Effector memory CD4-positive, alpha-beta T cell (primary cell): Measurements from ENCODE around the gene BTBD9.

Experiments used
- DNase-seq, 3 donors: peaks; one replicate each; pipeline ENCODE4 v3.0.0-alpha.2; 2020
- H3K27ac ChIP-seq: 2 replicates; pipeline ENCODE4 v1.7.0; 2013; ENCODE audit warnings: mild to moderate bottlenecking, low read length, moderate library complexity; ENCODE audit not compliant: insufficient read depth, poor library complexity, severe bottlenecking
- H3K27me3 ChIP-seq: replicated peaks from 2 replicates; pipeline ENCODE4 v1.7.0; 2013; ENCODE audit warnings: mild to moderate bottlenecking, low read length; ENCODE audit not compliant: insufficient read depth, control insufficient read depth, poor library complexity, severe bottlenecking
- H3K36me3 ChIP-seq: 2 replicates; pipeline ENCODE4 v1.7.0; 2013; ENCODE audit warnings: mild to moderate bottlenecking, low read length, moderate library complexity; ENCODE audit not compliant: control insufficient read depth, insufficient read depth
- H3K4me1 ChIP-seq: 2 replicates; pipeline ENCODE4 v1.7.0; 2013; ENCODE audit warnings: low read length, mild to moderate bottlenecking; ENCODE audit not compliant: control insufficient read depth, insufficient read depth, poor library complexity, severe bottlenecking
- H3K4me3 ChIP-seq: 2 replicates; pipeline ENCODE4 v1.7.0; 2013; ENCODE audit warnings: low read length, low read depth, mild to moderate bottlenecking; ENCODE audit not compliant: insufficient read depth, poor library complexity, severe bottlenecking
- H3K9me3 ChIP-seq: 2 replicates; pipeline ENCODE4 v1.7.0; 2013; ENCODE audit warnings: mild to moderate bottlenecking, low read length, moderate library complexity; ENCODE audit not compliant: control insufficient read depth

BTBD9 gene

DNA sequence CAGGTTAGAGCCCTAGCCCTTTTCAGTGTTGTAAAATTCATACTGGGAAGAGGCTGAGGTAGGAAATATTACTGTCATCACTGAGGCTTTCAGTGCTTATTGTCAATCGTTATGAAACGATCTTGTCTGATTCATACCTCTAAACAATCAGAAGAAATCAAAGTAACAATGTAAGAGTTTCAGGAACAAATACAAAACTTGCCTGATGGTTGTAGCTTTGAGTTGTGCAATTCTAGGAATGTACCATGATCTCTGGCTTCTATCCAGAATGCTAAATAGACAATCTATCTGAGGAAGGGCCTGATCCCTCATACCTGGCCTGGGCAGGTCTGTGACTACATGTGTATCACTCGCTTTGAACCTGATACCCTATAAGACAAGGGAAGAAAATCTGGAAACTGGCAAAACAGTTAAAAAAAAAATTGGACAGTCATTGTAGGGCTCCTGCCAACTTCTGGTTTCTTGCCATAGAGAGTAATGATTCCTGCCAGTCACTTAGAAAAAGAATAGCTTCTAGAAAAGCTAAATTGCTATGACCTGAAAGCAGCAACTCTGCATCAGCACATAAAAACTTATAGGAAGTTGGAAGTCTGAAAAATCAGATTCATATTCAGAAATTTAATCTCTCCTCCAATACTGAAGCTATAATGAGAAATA is 234.7 kb downstream of the BTBD9 start:
- H3K27ac ChIP-seq: no peak overlapping the region

DNA sequence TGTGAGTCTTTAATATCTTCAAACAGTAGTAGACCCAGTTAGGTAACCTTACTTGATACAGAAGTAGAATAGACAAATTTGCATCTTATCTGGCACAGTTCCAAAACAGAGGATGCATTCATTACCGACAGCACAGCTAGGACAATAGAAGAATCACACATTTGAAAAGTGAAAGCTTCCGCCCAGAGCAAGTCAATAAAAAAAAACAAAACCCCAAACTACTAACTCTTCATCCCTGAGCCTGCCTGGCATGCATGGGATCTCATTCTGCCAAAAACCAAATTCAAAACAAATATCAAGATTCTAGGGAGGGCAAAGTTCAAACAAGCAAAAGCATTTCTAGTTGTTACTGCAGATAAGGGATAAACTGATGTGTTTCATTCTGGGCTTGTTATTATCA is 235.4 kb downstream of the BTBD9 start:
- DNase-seq: no peak
- Histone ChIP-seq H3K36me3 (no peaks in the 10 kb centered on the region), H3K9me3 (no peaks in the 10 kb centered on the region), H3K27me3 (no peaks in the 10 kb centered on the region), H3K27ac (no peak overlapping the region), H3K4me3 (no peak overlapping the region), H3K4me1 (no peaks in the 10 kb centered on the region)

More for the DNA sequence above, 234.7 kb downstream of the BTBD9 start:
- DNase-seq: no peak
- Histone ChIP-seq H3K4me3 (no peak overlapping the region), H3K36me3 (no peaks in the 10 kb centered on the region), H3K9me3 (no peaks in the 10 kb centered on the region), H3K4me1 (no peaks in the 10 kb centered on the region), H3K27me3 (no peaks in the 10 kb centered on the region)

DNA sequence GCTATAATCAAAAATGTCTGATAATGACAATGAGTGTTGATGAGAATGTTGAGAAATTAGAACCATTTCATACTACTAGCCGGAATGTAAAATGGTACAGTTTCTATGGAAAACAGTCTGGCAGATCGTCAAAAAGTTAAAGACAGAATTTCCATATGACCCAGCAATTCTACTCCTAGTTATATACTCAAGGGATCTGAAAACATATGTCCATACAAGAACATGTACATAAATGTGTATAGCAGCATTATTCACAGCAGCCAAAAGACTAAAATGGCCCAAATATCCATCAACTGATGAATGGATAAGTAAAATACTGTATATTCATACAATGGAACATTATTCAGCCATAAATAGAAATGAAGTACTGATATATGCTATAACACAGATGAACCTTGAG is 236.2 kb downstream of the BTBD9 start:
- H3K27me3 ChIP-seq: no peaks in the 10 kb centered on the region
- no peak for DNase-seq
- no peaks in the 10 kb centered on the region for H3K9me3 ChIP-seq
- H3K27ac ChIP-seq: no peak overlapping the region
- H3K4me1 ChIP-seq: no peaks in the 10 kb centered on the region
- H3K36me3 ChIP-seq: no peaks in the 10 kb centered on the region
- H3K4me3 ChIP-seq: no peak overlapping the region

DNA sequence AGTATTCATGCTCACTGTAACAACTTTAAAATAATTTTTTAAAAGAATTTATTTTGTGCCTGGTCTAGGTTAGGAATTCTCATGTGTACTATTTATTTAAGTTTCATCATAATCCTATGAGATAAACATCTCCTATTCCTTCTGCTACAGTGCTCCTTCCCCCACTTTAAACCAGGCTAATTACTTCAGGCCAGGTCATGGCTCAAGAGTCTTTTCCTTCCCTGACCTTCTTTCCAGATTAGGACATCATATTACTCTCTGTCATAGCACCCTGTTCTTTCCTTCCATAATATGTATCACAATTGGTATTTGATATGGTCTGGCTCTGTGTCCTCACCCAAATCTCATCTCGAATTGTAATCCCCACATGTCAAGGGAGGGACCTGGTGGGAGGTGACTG is 239.0 kb downstream of the BTBD9 start:
- Histone ChIP-seq H3K4me3 (no peak overlapping the region), H3K36me3 (no peaks in the 10 kb centered on the region), H3K4me1 (no peaks in the 10 kb centered on the region), H3K27ac (no peak overlapping the region), H3K27me3 (no peaks in the 10 kb centered on the region), H3K9me3 (no peaks in the 10 kb centered on the region)
- DNase-seq: no peak

DNA sequence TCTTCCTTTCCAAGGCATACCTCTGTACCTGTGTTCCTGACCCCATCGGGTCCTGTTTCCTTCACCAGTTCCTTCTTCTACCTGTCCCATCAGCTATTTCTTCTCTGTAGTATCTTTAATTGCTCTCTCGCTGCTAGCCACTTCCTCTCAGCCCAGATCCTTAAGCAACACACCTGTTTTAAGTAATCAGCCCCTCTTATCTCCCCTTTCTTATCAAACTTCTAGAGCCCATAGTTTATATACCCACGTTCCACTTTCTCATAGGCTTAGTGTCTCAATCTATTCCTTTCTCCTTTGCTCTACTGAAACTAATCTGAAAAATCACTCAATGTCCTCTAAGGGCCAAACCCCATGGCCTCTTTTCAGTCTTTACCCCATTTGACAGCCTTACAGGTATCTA is 239.6 kb downstream of the BTBD9 start:
- Histone ChIP-seq H3K27me3 (no peaks in the 10 kb centered on the region), H3K9me3 (no peaks in the 10 kb centered on the region), H3K4me1 (no peaks in the 10 kb centered on the region), H3K36me3 (no peaks in the 10 kb centered on the region), H3K27ac (no peak overlapping the region), H3K4me3 (no peak overlapping the region)
- DNase-seq: no peak

DNA sequence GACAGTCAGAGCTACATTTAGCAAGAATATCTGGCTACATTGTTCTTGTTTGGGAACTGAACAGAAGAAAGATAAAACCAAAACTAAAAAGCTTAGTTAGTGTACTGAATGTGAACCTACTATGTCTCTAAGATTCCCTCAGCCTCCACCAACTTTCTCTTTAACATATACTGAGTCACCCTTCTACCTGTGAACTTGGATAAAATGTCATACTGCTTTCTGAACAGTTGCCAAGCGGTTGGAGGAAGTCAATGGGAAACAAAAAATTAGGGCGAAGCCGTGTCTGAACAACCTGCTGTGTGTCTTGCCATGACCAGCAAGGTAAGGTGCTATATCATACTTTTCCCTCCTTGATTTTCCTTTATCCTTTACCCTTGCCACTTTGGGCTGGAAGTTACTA is 243.5 kb downstream of the BTBD9 start:
- no peaks in the 10 kb centered on the region for H3K9me3 ChIP-seq
- no peak overlapping the region for H3K27ac ChIP-seq
- no peak for DNase-seq
- no peaks in the 10 kb centered on the region for H3K4me1 ChIP-seq
- H3K36me3 ChIP-seq: no peaks in the 10 kb centered on the region
- no peaks in the 10 kb centered on the region for H3K27me3 ChIP-seq
- no peak overlapping the region for H3K4me3 ChIP-seq

DNA sequence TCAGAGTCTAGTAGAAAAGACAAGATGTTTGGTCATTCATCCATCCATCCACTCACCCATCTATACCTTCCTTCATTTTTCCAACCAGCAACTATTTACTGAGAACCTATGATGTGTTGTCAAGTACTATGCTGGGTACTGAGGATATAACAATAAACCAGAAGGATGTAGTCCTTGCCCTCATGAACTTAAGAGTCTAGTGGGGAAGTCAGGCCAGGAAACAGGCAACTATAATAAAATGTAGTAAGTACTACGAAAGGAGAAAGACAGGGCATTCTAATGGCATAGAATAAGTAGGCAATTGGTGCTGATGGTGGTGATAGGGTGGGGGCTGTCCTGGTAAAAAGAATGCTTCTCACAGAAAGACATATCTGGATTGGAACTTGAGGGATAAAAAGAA is 245.7 kb downstream of the BTBD9 start:
- Histone ChIP-seq H3K9me3 (no peaks in the 10 kb centered on the region), H3K36me3 (no peaks in the 10 kb centered on the region), H3K4me3 (no peak overlapping the region), H3K27ac (no peak overlapping the region), H3K4me1 (no peaks in the 10 kb centered on the region), H3K27me3 (no peaks in the 10 kb centered on the region)
- DNase-seq: no peak

DNA sequence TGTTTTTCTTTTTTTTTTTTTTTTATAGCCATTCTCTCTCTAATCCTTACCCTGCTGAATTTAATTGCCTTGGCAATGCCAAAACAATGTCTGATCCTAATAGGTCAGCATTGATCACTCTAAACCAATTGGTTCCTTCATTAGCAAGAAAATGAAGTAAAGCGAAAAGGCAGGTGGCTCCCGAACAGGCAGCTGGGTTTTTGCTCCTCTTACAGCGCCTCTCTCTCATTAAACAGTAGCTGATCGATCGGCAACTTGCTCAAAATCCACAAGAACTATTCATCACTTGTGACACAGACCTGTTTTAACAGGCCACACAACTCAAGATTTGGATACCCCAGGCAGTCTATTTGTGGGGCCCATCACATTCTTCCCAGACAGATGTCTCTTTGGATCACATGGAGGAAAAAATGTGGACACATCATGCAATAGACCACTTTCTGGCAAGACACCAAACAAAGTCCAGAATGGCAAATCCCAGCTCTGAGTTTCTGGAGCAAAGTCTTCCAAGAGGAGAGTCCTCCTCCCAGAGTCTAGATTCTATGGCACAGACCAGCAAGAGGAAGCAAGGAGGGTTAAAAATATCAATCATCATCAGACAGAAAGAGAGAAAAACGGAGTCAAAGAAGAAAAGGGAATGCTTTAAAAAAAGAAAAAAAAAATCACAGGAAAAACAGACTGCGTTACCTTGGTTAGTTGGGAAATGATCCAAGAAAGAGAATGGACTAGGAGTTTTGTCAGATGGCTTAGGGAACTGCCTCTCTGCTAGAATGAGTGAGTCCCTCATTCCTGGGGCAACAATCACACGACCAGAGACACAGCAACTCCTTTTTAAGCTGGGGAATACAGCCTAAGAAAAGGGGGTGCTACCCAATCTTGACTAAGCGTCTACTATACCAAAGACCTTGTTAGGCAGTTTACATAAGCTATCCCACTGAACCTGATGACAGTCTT is 247.8 kb downstream of the BTBD9 start:
- H3K9me3 ChIP-seq: no peaks in the 10 kb centered on the region
- DNase-seq: no peak
- H3K27me3 ChIP-seq: no peaks in the 10 kb centered on the region
- no peak overlapping the region for H3K4me3 ChIP-seq
- no peak overlapping the region for H3K27ac ChIP-seq
- H3K36me3 ChIP-seq: no peaks in the 10 kb centered on the region
- H3K4me1 ChIP-seq: no peaks in the 10 kb centered on the region

DNA sequence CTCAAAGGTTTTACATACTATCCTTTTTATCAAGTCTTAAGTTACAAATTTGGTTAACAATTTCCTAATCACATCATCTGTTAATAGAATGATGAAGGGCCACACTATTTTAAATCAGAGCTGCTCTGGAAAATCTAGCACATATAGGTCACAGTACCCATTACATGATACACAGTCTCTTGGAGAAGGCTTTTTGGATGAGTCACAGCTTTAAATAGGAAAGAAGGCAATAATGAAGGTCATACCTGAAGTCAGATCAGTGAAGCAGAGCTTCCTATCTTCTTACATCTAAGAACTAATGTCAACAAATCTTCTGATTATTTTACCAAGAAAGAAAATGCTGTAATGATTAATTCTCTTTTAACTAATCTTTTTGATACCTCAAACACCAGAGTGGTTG is 248.5 kb downstream of the BTBD9 start:
- Histone ChIP-seq H3K27me3 (no peaks in the 10 kb centered on the region), H3K4me3 (no peak overlapping the region)
- no peak for DNase-seq

DNA sequence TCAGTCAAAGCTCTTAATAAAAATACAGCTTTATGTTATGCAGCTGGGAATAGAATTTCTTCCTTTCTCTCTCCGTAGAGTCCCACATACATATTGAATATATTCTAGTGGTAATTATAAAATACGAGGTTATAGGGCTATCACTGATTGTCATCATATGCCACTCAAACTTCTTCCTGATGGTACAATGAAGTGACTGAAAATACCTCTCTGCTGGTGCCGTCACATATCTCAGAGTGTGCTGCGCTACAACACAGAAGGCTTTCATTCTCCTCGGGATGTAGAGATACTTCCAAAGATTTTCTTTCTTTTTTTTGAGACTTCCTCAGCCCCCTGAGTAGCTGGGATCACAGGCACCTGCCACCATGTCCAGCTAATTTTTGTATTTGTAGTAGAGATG is 249.9 kb downstream of the BTBD9 start:
- Histone ChIP-seq H3K27ac (no peak overlapping the region), H3K4me3 (no peak overlapping the region), H3K4me1 (no peaks in the 10 kb centered on the region), H3K9me3 (no peaks in the 10 kb centered on the region), H3K27me3 (no peaks in the 10 kb centered on the region), H3K36me3 (no peaks in the 10 kb centered on the region)
- no peak for DNase-seq

More for the DNA sequence above, 248.5 kb downstream of the BTBD9 start:
- Histone ChIP-seq H3K9me3 (no peaks in the 10 kb centered on the region), H3K27ac (no peak overlapping the region), H3K36me3 (no peaks in the 10 kb centered on the region), H3K4me1 (no peaks in the 10 kb centered on the region)
